ENCODE data around the gene TYMP. TPM values are rescaled to one million over a fixed set of nuclear protein-coding genes. Genes with fewer than 3 reads are reported as not detected.

The TYMP gene
- total and polyA plus RNA-seq, 2 of the 4 experiments (the other 2 are of a cell fraction): 0.18 to 0.74 TPM

DNA sequence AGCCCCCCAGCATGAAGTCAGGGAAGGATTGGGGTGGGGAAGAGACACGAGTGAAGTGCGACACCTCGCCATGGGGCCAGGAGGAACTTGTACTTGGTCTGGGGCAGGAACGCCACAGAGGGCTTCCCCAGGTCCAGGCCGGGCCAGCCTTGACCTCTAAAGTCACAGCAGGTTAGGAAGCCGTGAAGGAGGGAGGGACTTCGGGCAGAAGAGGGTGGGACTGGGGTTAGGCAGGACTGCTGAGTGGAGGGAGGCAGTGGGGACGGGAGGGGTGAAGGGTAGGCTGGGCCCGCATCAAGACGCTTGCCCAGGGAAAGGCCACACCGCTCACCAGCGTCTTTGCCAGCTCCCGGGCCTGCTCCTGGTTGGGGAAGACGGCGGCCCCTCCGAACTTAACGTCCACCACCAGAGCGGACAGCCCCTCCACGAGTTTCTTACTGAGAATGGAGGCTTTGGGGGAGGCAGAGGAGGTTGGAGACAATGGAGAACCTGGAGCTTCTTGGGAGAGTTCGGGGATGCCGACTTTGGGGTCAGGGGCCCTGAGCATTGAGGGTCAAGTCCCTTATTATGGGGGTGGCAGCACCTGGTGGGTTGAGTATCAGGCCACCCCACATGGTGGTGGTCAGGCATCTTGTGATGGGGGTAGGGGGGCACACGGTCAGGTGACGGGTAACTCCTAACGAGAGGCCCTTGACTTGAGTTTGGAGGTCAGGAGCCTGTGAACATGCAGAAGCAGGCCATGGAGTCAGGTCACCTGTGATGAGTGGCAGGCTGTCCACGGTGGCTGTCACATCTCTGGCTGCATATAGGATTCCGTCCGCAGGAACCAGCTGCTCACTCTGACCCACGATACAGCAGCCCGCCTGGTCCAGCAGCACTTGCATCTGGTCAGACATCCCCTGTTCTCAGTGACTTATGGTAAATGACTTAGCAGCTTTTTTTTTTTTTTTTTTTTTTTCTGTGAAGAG lies 2.7 kb downstream of the TYMP start:
- no peak overlapping the region; the same call in 1 of the 2 replicates for H2BK120ac ChIP-seq (ENCODE audit: low read depth, low read length)
- no peak overlapping the region for H2BK20ac ChIP-seq (ENCODE audit: low read depth, low read length)
- peak overlapping the region; percentile 85 for H2BK5ac ChIP-seq (ENCODE audit: low read depth, low read length, poor library complexity, severe bottlenecking)
- H3K23ac ChIP-seq (ENCODE audit: low read depth, low read length): peak overlapping the region; percentile 97
- peak overlapping the region; percentile 81 to 82 for H4K8ac ChIP-seq (ENCODE audit: low read depth in 2 of 2, low read length in 2 of 2)
- peak overlapping the region; percentile 84 for H3K4me3 ChIP-seq (ENCODE audit: insufficient read depth, low read depth, low read length)
- H4K5ac ChIP-seq (ENCODE audit: low read depth, low read length): peak overlapping the region; percentile 79
- peaks cover 17% of the 10 kb centered on the region for H3K36me3 ChIP-seq (ENCODE audit: control insufficient read depth, insufficient read depth, low read length)
- H3K27me3 ChIP-seq (ENCODE audit: control insufficient read depth, insufficient read depth, low read length): peaks cover 5% of the 10 kb centered on the region; the same call in 1 of the 2 replicates
- WGBS, 2 experiments (ENCODE audit: extremely low coverage in 2 of 2, insufficient read length in 1 of 2): 52% methylated on average over 5 of the region's 29 CpGs; no CpG with 5 or more reads in 1 of the 2 experiments
- intact Hi-C loops (cut with micrococcal nuclease) (loop anchor here (5.0 kb wide), 1 partner anchor 55 kb away; the partner anchor contains the start of gene CHKB), in situ Hi-C loops (cut with MboI; ENCODE audit: low sequenced_read_pairs) (loop anchor here (5.0 kb wide), 1 partner anchor 50 kb away; the partner anchor contains the start of gene CPT1B), dilution Hi-C loops (cut with HindIII; ENCODE audit: low sequenced_read_pairs, unreplicated experiment) (no loop called here)
- H4K91ac ChIP-seq (ENCODE audit: insufficient read depth, low read depth, low read length): peak overlapping the region; percentile 76
- DNase-seq: no peak
- peak overlapping the region; percentile 90 for H3K4me2 ChIP-seq (ENCODE audit: low read depth, low read length)
- H3K4ac ChIP-seq (ENCODE audit: low read depth, low read length): peak overlapping the region; percentile 96
- no peak for ATAC-seq (ENCODE audit: low read depth)
- H2AK5ac ChIP-seq (ENCODE audit: low read depth, low read length): peak overlapping the region; percentile 94
- peak overlapping the region; percentile 61; the same call in 1 of the 2 replicates for H3K56ac ChIP-seq (ENCODE audit: extremely low read depth, insufficient read depth, low read length)
- peak overlapping the region; percentile 96 for H3K27ac ChIP-seq (ENCODE audit: insufficient read depth, low read length)
- no peaks in the 10 kb centered on the region for H3K9me3 ChIP-seq (ENCODE audit: control insufficient read depth, insufficient read depth, low read length)
- H2AFZ ChIP-seq (replicated peaks; ENCODE audit: low read length, poor library complexity): peak overlapping the region; percentile 96
- CTCF ChIA-PET: interaction anchor here (0.7 kb wide), 1 partner anchor 14 kb away, joined by 3 read pairs; no protein-coding TSS in a partner anchor
- H3K18ac ChIP-seq (ENCODE audit: low read depth, low read length): no peak overlapping the region
- no TSS peak for BruUV-seq (replicated peaks)
- POLR2A ChIA-PET (ENCODE audit: unreplicated experiment): no interaction called here
- peaks cover 11 to 46% of the 10 kb centered on the region in 2 experiments for H3K79me1 ChIP-seq (ENCODE audit: low read depth in 1 of 2, low read length in 2 of 2)
- no peak overlapping the region; the same call in 2 of the 3 replicates for H2BK15ac ChIP-seq (ENCODE audit: low read depth, low read length)
- peak overlapping the region; percentile 72 for H3K9ac ChIP-seq (ENCODE audit: low read depth, low read length)
- H3K4me1 ChIP-seq (ENCODE audit: control insufficient read depth, insufficient read depth, low read length): peaks cover 20% of the 10 kb centered on the region
- H4K20me1 ChIP-seq (ENCODE audit: insufficient read depth, low read length): peaks cover 19% of the 10 kb centered on the region
- peaks cover 15% of the 10 kb centered on the region for H3K9me1 ChIP-seq (ENCODE audit: insufficient read depth, low read length)
- H2AK9ac ChIP-seq (replicated peaks; ENCODE audit: low read depth, low read length, poor library complexity): peak overlapping the region; percentile 99
- TF ChIP-seq NFE2L2 (IDR thresholded peaks at IDR 0.05; ENCODE audit: low read depth, low read length) (0 out of 2 replicates have a peak, but pooled peaks have one; percentile 4), RCOR1 (IDR thresholded peaks at IDR 0.05; ENCODE audit: insufficient replicate concordance, low read length) (no peak)
- peak overlapping the region; percentile 92 for H3K14ac ChIP-seq (replicated peaks; ENCODE audit: low read depth, low read length)
